IPS-11a (cell line): ENCODE results near the gene ASTN2.

Experiments
- H3K4me3 ChIP-seq: one replicate; pipeline ENCODE4 v1.5.1; 2013; ENCODE audit warnings: low read depth, low read length, control low read depth

ASTN2 gene

GRCh38 chr9:116688806-116689485 is 725.9 kb downstream of the ASTN2 start:
- H3K4me3 ChIP-seq: no peak overlapping the region

DNA sequence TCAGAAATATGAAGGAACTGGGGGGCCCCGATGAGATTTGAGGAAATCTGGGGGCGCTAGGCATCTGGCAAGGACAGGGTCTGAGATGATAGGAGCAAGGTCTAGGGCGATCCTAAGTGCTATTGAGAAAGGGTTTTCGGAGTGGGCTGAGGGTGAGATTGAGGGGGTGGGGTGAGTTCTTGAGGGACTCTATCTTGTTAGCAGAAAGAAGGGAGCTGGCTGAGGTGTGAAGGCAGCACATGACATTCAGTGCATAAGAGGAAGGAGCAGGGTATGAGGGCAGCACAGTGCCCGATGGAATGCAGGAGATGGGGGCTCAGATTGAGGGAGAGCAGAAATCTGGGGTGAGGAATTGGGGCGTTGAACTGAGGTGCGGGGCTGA is 727.1 kb downstream of the ASTN2 start:
- peak overlapping the region; percentile 52 for H3K4me3 ChIP-seq

- H3K4me3 ChIP-seq: peak within 1 kb of the TSS; percentile 52
These were observed 727.6 kb downstream of the ASTN2 start, which contains the start of gene TRIM32 for GRCh38 chr9:116687074-116687753. TRIM32 (plus strand) TSS chr9:116687305; CDS start chr9:116697743, 10,438 bp downstream.

DNA sequence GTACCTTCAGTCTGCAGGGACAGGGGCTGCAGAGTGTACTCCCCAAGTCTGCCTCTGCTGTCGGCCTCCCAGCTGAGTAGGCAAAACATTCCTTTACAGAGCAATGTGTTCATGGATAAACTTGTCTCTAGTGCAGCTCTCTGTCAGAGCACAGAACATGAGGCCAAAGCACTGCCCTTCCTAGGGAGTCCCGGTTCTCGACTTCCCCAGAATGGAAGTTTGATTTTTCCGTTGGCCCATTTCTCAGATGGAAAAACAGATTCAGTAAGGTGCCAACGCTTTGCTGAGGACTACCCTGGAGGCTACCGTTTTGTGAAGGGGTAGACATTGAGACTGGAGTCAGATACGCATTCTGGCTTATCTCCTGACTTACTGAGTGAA is 728.2 kb downstream of the ASTN2 start:
- peak overlapping the region; percentile 44 for H3K4me3 ChIP-seq

DNA sequence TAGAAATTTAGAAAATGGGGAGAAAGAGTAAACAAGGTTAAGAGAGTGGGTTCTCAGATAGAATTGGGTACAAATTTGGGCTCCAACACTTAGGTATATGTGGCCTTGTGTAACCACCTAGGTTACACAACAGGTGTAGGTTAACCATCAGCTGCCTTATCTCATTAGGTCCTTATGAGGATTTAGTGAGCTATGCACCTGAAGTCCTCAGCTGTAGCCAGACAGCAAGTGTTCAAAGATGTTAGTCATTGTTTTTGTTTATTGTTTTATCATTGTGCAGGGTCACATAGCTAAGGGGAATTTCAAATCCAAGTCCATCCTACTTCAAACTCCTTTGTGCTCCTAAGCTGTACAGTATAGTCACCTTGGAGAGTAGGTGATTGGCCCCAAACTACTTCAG is 728.7 kb downstream of the ASTN2 start:
- no peak overlapping the region for H3K4me3 ChIP-seq

GRCh38 chr9:116685166-116685565 is 729.7 kb downstream of the ASTN2 start:
- no peak overlapping the region for H3K4me3 ChIP-seq

DNA sequence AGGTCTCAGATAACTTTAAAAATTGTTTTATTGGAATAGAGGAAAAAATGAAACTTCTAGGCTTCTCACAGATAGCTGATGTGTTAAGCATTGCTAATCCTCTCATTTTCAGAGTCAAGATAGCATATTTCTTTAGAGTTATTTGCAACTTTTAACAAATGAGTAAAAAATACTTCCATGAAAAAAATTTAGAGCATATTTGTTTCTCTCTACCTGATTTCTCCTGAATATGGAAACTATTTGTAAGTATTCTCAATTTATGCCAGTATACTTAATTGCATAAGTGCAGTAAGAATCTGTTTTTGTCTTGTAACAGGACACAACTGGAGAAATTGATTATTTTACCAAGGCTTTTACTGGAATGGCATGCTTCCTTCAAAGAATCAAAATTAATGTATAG is 731.3 kb downstream of the ASTN2 start:
- no peak overlapping the region for H3K4me3 ChIP-seq

DNA sequence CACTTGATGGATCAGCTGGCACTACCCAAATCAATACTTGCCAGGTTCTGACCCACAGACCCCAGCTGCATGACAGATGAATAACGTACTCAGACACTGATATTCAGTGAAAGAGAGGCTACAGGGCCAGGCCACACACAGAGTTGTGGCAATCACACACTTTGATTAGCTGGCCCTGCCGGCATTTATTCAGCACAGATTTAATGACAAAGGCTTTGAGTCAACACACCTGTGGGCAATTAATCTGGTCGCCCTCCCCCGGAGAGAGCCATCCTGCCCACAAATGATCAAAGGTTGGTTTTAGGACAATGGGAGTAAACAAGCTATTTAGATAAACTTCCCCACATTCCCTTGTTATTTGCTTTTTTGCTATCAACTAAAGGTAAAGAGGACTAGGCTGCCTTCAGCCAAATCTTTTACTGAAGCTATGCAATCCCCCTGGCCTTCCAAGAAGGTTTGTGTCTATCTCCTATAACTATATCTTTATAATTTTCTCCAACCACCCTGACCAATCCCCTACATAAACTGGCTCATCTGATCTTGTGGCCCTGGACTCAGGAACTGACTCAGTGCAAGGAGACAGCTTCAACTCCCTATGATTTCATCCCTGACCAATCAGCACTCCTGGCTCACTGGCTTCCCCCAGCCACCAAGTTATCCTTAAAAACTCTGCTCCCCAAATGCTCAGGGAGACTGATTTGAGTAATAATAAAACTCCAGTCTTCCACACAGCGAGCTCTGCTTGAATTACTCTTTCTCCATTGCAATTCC is 740.5 kb downstream of the ASTN2 start:
- H3K4me3 ChIP-seq: no peak overlapping the region

DNA sequence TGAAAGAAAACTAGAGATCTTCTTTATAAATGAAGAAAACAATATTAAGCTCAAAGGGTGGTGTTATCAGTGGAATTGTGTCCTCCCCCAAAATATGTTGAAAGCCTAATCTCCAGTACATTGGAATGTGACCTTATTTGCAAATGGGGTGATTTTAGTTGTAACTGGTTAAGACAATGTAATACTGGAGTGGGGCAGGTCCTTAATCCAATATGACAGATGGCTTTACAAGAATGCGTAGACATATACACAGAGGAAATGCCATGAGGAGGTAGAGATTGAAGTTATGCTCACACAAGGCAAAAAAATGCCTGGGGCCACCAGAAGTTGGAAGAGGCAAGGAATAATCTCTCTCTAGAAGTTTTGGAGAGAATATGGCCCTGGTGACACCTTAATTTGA is 741.5 kb downstream of the ASTN2 start:
- no peak overlapping the region for H3K4me3 ChIP-seq

DNA sequence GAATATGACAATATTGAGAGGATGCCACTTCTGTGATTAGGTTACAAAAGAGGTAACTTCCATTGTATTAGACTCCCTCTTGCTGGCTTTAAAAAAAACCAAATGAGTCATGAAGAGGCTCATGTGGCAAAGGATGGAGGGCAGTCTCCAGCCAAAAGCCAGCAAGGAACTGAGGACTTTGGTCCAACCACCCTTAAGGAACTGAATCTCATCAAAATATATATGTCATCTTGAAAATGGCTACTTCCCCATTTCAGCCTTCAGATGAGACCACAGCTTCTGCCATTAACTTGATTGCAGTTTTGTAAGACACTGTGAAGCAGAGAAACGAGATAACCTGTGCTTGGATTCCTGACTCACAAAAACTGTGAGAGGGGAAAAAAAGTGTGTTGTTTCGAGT is 743.3 kb downstream of the ASTN2 start:
- no peak overlapping the region for H3K4me3 ChIP-seq

DNA sequence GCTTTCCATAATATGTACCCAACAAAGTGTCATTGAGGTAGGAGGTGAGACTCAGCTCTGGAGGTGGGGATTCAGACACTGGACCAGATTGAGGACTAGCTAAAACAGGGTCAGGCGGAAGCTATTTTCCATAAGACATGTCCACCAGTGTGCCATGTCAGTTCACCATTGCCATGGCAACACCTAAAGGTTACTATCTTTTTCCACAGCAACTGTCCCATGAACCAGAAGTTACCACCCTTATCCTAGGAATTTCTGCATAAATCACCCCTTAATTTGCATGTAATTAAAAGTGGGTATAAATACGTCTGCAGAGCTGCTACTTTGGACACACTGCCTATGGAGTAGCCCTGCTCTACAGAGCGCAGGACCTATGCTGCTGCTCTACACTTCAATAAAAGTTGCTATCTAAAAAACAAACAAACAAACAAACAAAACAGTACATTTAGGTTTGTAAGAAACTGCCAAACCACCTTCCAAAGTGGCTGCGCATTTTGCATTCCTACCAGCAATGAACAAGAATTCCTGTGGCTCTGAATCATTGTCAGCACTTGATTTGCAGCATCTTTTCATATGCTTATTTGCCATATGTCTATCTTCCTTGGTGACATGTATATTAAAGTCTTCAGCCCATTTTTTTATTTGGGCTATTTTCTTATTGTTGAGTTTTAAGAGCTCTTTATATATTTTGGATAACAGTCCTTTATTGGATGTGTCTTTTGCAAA is 745.7 kb downstream of the ASTN2 start:
- H3K4me3 ChIP-seq: no peak overlapping the region

- no peak overlapping the region for H3K4me3 ChIP-seq
These were observed 751.3 kb downstream of the ASTN2 start for GRCh38 chr9:116663581-116663980.

DNA sequence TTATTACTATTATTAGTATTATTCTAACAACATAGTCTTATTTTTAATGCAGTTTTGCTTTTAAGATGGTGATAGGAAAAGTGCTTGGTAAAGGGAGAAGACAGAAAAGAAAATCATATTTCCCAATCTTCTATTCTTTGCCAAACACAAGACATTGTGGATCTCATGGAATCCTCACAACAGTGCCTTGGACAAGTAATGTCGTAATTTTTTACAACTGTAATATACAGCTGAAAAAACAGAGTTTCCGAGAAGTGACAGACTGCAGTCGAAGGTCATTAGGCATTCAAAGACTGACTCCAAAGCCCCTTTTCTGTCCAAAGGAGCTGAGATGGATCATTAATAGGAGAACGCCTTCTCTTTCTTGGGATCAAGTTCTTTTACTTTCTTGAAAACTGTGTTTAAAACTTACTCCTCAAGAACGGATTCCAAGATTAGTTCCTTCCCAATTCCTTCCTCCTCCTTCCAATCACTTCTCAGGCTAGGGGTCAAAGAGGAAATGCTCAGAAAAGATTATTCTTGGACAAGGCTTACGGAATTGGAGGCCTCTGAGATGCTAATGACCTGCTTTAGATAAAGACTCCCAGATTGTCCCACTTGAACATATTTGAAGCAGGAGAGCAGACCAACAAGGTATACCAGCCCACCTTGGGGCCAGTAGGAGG is 752.1 kb downstream of the ASTN2 start:
- H3K4me3 ChIP-seq: no peak overlapping the region

GRCh38 chr9:116661037-116661954 is 753.6 kb downstream of the ASTN2 start:
- H3K4me3 ChIP-seq: no peak overlapping the region

DNA sequence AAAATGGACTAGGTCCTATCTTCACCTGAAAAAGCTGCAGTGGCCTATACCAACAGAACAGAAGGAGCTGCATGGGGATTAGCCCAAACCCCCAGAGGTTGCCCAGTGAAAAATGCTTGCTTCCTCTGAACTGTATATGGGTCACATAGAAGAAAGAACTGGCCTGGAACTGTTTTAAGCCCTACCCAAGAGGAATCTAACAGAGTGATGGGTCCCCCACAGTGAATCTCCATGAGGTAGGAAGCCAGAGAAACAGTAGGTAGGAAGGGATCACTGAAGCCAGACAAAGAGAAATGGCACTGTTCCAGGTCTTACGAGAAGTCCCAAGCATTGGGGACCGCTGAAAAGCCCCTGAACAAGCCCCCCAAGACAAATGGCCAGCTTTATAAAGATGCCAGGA is 756.6 kb downstream of the ASTN2 start:
- H3K4me3 ChIP-seq: no peak overlapping the region

GRCh38 chr9:116656977-116657376 is 757.9 kb downstream of the ASTN2 start:
- no peak overlapping the region for H3K4me3 ChIP-seq

- H3K4me3 ChIP-seq: no peak overlapping the region
These were observed 758.3 kb downstream of the ASTN2 start for GRCh38 chr9:116656501-116656971.

- H3K4me3 ChIP-seq: no peak overlapping the region
These were observed 760.9 kb downstream of the ASTN2 start for GRCh38 chr9:116654059-116654355.

DNA sequence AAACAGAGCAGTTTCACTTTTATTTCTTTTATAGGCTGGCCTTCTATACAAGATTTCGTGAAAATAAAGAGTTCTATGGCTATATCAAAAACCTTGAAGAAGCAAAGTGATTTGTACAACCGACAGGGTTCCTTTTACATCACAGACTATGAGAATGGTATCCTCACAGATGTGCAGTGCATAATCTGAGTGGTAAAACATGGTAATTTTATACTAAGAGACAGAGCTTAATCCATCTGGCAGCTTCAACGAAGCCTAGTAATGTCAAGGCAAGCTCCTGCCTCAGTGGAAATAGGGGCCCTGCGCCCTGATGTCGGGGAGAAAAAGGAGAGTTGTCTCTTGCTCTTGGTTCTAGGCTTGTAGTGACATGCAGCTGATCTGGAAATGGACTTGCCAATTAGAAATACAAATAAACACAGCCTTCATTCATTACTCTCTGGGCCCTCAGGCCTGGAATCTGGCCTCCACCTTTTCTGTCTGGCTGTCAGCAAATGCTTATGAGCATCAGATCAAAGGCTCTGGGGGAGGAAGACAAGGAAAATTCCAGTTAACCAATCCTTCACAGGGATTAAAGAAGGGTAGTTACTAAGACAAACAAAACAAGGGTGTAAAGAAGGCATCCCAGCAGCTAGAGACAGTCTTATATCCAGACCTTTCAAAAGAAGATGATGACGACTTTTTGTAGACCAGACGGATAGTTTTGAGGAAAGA is 761.4 kb downstream of the ASTN2 start:
- no peak overlapping the region for H3K4me3 ChIP-seq
